Heart right ventricle (tissue), 16 donors: ENCODE results near the gene FCGR3B. TPM values are rescaled to one million over a fixed set of nuclear protein-coding genes. Genes with fewer than 3 reads are reported as not detected.
"Not testable (repeated sequence)": the region's sequence is repeated elsewhere in the genome, so short reads cannot be mapped to it uniquely, and the experiment has no call there.

ENCODE experiments used
- ATAC-seq, 8 donors: fragments of 200-7000 bp; cut with Tn5 transposase; one replicate each; pipeline ENCODE4 v1.9.1; 2020; ENCODE audit warnings: mild to moderate bottlenecking in 8 of 8, moderate library complexity in 8 of 8, moderate number of reproducible peaks in 1 of 8
- DNase-seq, 2 donors: peaks; one replicate each; pipeline ENCODE4 v3.0.0-alpha.2; 2020
- H3K27ac ChIP-seq, 10 donors: fragments of 200-600 bp; sonication (generic) in 2 of 10; one replicate each; pipeline versions ENCODE4 v1.5.0 to v1.8.0; 2020 to 2022; ENCODE audit warnings: mild to moderate bottlenecking in 3 of 10
- H3K27me3 ChIP-seq, 7 donors: fragments of 200-600 bp; one replicate each; pipeline ENCODE4 v1.8.0; 2021 to 2022; ENCODE audit warnings: mild to moderate bottlenecking in 2 of 7
- H3K36me3 ChIP-seq, 9 donors: fragments of 200-600 bp; sonication (generic) in 1 of 9; one replicate each; pipeline versions ENCODE4 v1.5.0 to v1.8.0; 2020 to 2022; ENCODE audit warnings: mild to moderate bottlenecking in 2 of 9
- H3K4me1 ChIP-seq, 9 donors: fragments of 200-600 bp; sonication (generic) in 1 of 9; one replicate each; pipeline versions ENCODE4 v1.5.0 to v1.8.0; 2020 to 2022; ENCODE audit warnings: mild to moderate bottlenecking in 4 of 9
- H3K4me3 ChIP-seq, 10 donors: fragments of 200-600 bp; sonication (generic) in 2 of 10; one replicate each; pipeline versions ENCODE4 v1.5.0 to v1.8.0; 2020 to 2022; ENCODE audit warnings: mild to moderate bottlenecking in 7 of 10, moderate library complexity in 2 of 10
- H3K9me3 ChIP-seq, 11 donors: fragments of 200-600 bp in 10 of 11; sonication (generic) in 2 of 11; one replicate each; pipeline versions ENCODE4 v1.5.0 to v1.8.0; 2013 to 2022; ENCODE audit warnings: mild to moderate bottlenecking in 2 of 11, control low read depth in 1 of 11, moderate library complexity in 1 of 11
- whole genome bisulfite sequencing, 2 donors: extraction: QIAGEN DNeasy Blood & Tissue Kit; methylation state at CpG; one replicate each; pipeline ENCODE4 v1.1.7; 2013; ENCODE audit warnings: inconsistent platforms in 1 of 2; 5-methylcytosine and 5-hydroxymethylcytosine counted together
- intact Hi-C, 10 donors: fragments of 100-400 bp; cut with DNase I; formaldehyde crosslinking; loops; one replicate each; pipeline versions ENCODE4 v1.11.1 to v1.14.2; 2022
- polyA plus RNA-seq, 2 donors: library from polyadenylated mRNA; stranded (reverse); fragments of 200-250 nt; gene quantifications; one replicate each; pipeline ENCODE4 v1.2.3, GENCODE V29; 2013
- total RNA-seq, 10 donors: library from RNA; stranded (reverse); fragmentation: NEBNext Ultra II Directional in 3 of 10; extraction: Animal tissue kit (Norgen Biotek cat#: 25700) in 3 of 10; gene quantifications; one replicate each; pipeline versions ENCODE4 v1.2.1 to v1.2.4, GENCODE V29; 2021 to 2023
- donor health status: Arrhythmogenic right ventricular cardiomyopathy.
- donor health status: ischemic (EF 13 %, LVEDD 7.1; RV severe dilation, severe dysfunction).
- donor health status: healthy with polysubstance abuse.
- donor health status: DM: no; HTN: yes; CAD: no.
- donor health status: DM: no; HTN: no; CAD: no.
- donor health status: ischemic (EF 25% LVEDD 6.9; RV normal size, moderate dysfunction).
- donor health status: ischemic (EF 25% LVEDD 5.7; RV mildly dilated, moderate dysfunction).
- donor health status: healthy.
- donor health status: DM: yes; HTN: yes; CAD: no.
- donor health status: Ischemic cardiomyopathy.
- donor health status: ischemic (EF 35%, LVEDD 5.7; RV mildly dilated, moderate dysfunction).
- donor health status: nonischemic (EF 11% LVEDD 7.7; RV severe dilation, severe dysfunction).
- donor health status: DM: yes; HTN: yes; CAD: no.
- donor health status: PGD.
- donor health status: ischemic (EF 29% LVEDD 5.4; RV normal size, mild dysfunction).
- donor health status: nonischemic (EF 23%, LVEDD 6.1; RV moderate dilation, normal function).

The FCGR3B gene
- total and polyA plus RNA-seq, 12 donors = 0.22 to 8.7 (median 1.8) TPM

GRCh38 chr1:161671045-161672020, 40.4 kb upstream of the FCGR3B start:
- H3K27me3 ChIP-seq, H3K27ac ChIP-seq, intact Hi-C loops, H3K4me1 ChIP-seq, DNase-seq, H3K4me3 ChIP-seq, H3K9me3 ChIP-seq, H3K36me3 ChIP-seq: not testable (repeated sequence)
- ATAC-seq = peak in 1 of 8 donors; percentile 30
- 62 to 65% methylated on average over 10 to 11 of the region's 15 CpGs for WGBS, 2 donors

DNA sequence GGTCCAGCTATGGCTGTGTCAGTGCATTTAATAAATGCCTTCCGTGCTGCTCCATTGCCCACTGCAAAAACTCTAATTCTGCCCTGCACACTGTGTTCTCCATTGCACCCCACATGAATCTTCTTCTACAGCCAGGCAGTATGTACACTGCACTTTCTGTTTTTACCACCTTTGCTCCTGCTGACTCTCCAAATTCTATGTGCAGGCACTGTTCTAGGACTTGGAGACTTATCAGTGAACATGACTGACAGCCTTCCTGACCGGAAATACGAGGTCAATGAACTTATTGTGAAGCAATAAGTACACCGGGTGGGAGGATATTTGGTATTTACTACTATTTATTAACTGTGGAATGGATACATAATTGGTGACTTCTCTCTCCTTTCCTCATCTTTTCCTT, 33.7 kb upstream of the FCGR3B start:
- H3K36me3 ChIP-seq, intact Hi-C loops, H3K27ac ChIP-seq, ATAC-seq, DNase-seq, H3K27me3 ChIP-seq, H3K4me3 ChIP-seq, H3K4me1 ChIP-seq, H3K9me3 ChIP-seq: not testable (repeated sequence)
- no CpG with 5 or more reads among the region's 4 CpGs for WGBS, 2 donors

DNA sequence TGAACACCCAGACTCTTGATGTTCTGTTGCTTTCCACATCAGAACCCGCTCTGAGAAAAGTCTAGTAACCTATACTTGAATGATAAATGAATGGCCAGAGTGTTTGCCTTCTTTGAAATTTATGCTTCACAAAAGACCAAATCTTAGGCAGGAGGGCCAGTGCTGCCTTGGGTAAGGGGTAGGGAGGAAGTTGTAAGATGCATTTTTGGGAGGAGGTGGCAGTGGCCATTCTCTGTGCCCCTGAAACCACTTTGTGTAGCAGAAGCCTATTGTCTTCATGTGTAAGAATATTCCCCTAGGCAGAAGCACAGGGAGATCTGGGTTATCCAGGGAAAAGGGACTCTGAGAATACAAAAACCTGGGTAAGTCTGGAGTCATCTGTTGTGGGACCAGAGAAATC, 32.6 kb upstream of the FCGR3B start:
- ATAC-seq, H3K4me3 ChIP-seq, H3K36me3 ChIP-seq, H3K27me3 ChIP-seq, H3K27ac ChIP-seq, H3K9me3 ChIP-seq, H3K4me1 ChIP-seq, intact Hi-C loops, DNase-seq: not testable (repeated sequence)
- WGBS, 2 donors = no CpG with 5 or more reads among the region's 1 CpG

DNA sequence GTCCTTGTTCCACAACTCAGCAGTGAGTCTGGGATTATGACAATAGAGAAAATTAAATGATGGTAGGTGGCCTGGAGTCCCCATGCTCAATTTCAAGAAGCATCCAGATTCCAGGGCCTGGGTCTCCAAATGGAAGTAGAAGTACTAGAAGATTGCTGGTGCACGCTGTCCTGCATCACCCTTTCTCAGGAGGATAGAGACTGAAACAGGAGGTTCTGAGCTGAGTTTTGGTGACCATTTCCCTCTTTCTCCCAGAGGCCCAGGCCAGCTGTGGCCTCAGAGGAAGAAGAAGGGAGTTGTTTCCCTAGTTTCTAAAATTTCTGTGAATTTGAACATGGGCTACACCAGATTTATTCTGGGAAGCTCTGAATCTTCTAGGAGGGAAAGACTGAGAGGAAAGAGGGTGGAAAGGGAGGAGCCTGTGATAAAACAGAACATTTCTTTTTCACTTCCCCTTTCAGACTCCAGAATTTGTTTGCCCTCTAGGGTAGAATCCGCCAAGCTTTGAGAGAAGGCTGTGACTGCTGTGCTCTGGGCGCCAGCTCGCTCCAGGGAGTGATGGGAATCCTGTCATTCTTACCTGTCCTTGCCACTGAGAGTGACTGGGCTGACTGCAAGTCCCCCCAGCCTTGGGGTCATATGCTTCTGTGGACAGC, 31.8 kb upstream of the FCGR3B start, which contains the start of gene FCGR2B:
Gene FCGR2B (plus strand): TSS at position 460 of the 656 bp plus-strand sequence. CDS start 99 bp downstream, at position 559.
- H3K9me3 ChIP-seq, H3K27me3 ChIP-seq, intact Hi-C loops, H3K4me1 ChIP-seq, H3K4me3 ChIP-seq, H3K36me3 ChIP-seq, H3K27ac ChIP-seq, DNase-seq: not testable (repeated sequence)
- no CpG with 5 or more reads among the region's 4 CpGs for WGBS, 2 donors
- ATAC-seq = peak in 6 of 8 donors; percentile 35 to 65 (median 60)

DNA sequence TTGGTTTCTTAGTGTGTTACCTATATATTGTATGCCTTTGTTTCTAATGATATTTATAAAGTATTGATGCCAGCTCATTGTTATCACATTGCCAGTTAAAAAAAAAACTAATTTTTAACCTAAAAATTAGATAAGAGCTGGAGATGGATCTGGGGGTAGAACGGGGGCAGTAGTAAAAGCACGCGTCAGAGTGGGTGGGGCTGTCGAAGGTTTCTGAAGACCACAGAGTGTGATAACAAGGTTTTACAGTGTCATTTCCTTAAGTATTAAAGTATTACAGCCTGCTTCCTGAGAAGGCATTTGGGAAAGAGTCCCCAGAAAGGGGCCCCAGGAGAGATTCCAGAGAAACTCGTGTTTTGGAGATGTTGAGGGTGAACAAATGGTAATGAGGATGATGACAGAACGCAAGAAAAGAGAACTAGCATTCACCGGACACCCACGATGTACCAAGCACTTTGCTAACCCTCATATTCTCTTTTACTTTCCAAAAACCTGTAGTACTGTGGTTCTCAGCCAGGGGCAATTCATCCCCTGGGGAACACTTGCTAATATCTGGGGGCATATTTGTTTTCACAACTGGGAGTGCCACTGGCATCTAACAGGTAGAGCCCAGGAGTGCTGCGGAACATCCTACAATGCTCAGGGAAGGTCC, 30.8 kb upstream of the FCGR3B start:
- H3K9me3 ChIP-seq, H3K4me3 ChIP-seq, DNase-seq, H3K27me3 ChIP-seq, H3K36me3 ChIP-seq, intact Hi-C loops, H3K4me1 ChIP-seq, H3K27ac ChIP-seq, ATAC-seq: not testable (repeated sequence)
- 34 to 81% methylated on average over 3 to 4 of the region's 9 CpGs for WGBS, 2 donors

DNA sequence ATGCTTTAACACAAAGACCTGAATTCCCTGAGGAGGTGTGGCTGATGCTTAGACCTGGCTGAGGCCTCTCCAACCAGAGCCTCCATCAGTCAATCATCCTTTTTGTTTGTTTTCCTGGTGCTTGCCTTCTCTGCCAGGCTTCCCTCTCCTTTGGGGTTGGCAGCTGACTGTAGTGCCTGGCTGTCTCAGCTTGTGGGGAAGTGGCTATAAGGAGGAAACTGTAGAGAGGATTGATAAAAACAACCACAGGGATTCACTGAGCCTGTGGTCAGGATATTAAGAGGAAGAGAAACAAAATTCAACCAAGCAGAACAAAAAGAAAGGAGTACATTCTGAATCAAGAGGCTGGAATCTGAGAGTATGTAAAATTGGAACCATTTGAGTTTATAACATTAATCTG, 27.5 kb upstream of the FCGR3B start:
- peak in 2 of 8 donors; percentile 52 to 65 for ATAC-seq
- intact Hi-C loops = loop anchor here in 1 of 10 donors (10.0 kb wide), 1 partner anchor 94 kb away; no protein-coding TSS in a partner anchor
- H3K9me3 ChIP-seq, H3K36me3 ChIP-seq, H3K27ac ChIP-seq, H3K27me3 ChIP-seq, DNase-seq, H3K4me1 ChIP-seq, H3K4me3 ChIP-seq: not testable (repeated sequence)

- H3K4me3 ChIP-seq, H3K9me3 ChIP-seq, H3K36me3 ChIP-seq, H3K4me1 ChIP-seq, DNase-seq, H3K27me3 ChIP-seq, H3K27ac ChIP-seq, ATAC-seq: not testable (repeated sequence)
- intact Hi-C loops = loop anchor here in 1 of 10 donors (10.0 kb wide), 1 partner anchor 89 kb away; no protein-coding TSS in a partner anchor
- 51 to 67% methylated on average over 6 of the region's 6 CpGs for WGBS, 2 donors
Measured at GRCh38 chr1:161653971-161654370, 23.0 kb upstream of the FCGR3B start.

DNA sequence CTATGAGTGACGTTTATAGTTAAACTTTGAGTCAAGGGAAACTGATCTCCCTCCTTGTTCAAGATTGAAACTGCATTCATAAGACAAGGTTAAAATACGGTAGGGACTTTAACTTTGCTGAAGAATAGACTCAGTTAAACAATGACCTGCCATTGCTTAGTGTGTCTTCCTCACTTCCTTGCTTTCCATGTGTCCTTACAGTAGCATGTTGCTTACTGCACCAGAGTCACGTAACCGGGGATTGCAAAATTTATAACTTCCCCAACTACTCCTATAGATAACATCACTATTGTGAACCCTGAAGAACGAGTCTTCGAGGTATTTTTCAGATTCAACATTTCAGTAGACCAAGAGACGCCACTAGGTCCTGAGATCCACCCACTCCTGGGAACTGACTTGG, 22.6 kb upstream of the FCGR3B start:
- H3K4me3 ChIP-seq, H3K9me3 ChIP-seq, DNase-seq, H3K27ac ChIP-seq, H3K36me3 ChIP-seq, H3K4me1 ChIP-seq: not testable (repeated sequence)
- intact Hi-C loops = loop anchor here in 1 of 10 donors (10.0 kb wide), 1 partner anchor 89 kb away; no protein-coding TSS in a partner anchor
- peak in 1 of 8 donors; percentile 44 for ATAC-seq
- 43 to 59% methylated on average over 2 of the region's 7 CpGs for WGBS, 2 donors
- peaks cover 0 to 12% (median 0%) of the 10 kb centered on the region in 7 donors for H3K27me3 ChIP-seq
